Activated effector memory CD4-positive, alpha-beta T cell treated with Interleukin-2 at 50 U/mL for 16 hours (primary cell): ENCODE data around the gene HOXC13.

Experiments used
- DNase-seq: peaks from one replicate; pipeline ENCODE4 v3.0.0-alpha.2; 2020

The HOXC13 gene

DNA sequence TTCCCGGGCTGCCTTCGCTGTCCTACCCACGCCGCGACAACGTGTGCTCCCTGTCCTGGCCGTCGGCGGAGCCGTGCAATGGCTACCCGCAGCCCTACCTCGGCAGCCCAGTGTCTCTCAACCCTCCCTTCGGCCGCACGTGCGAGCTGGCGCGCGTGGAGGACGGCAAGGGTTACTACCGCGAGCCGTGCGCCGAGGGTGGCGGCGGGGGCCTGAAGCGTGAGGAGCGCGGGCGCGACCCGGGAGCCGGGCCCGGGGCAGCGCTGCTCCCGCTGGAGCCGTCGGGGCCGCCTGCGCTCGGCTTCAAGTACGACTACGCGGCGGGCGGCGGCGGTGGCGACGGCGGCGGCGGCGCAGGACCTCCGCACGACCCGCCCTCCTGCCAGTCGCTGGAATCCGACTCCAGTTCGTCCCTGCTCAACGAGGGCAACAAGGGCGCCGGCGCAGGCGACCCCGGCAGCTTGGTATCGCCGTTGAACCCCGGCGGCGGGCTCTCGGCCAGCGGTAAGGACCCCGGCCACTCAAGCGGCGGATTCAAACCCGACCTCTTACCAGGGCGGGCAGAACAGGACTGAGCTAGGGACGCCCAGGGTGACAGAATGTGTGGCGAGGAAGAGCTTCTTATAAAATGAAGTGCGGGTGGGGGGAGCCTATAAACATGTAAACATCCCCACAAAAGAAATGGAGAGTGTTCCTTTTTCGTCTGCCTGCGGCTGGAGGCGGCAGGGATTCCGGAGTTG is 16.6 kb downstream of the HOXC13 start:
- no peak for DNase-seq

DNA sequence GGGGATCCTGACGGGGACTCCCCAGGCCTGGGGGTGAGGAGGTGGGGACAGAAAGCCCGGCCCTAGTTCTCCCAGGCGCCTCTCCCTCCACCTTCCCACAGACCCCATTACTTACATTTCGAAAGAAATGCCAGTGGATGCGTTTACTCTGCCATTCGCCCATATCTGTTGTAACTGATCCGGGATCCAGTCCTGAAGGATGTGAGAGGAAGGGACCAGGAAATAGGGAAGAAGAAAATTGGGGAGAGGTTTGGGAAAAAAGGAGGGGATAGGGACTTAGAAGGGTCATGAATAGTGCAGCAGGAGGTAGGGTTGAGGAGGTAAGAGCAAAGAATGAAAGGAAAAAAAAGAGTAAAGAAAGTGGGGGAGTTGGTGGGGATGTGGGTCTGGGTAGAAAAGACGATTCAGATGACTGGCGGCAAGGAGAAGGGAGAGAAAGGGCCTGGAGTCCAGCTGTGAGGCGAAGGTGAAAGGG is 17.2 kb downstream of the HOXC13 start:
- no peak for DNase-seq

DNA sequence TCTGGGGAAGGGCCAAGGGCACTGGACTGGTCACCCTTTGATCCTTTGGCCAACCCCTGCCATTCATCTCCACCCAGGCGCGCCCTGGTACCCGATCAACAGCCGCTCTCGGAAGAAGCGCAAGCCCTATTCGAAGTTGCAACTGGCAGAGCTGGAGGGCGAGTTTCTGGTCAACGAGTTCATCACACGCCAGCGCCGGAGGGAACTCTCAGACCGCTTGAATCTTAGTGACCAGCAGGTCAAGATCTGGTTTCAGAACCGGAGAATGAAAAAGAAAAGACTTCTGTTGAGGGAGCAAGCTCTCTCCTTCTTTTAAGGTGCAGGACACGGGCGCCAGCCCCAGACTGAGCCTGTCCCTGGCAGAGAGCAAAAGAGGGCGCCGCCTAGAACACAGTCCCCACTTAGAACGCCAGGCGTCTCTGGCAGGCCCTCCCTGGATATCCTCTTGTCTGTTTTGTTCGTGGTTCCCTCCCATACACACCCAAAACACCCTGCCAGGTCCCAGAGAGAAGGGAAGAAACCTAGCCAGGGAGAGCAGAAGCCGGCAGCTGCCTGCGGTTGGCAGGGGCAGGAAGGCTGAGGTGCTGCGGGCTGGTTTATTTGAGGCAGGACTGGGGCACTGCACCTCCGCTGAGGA is 17.7 kb downstream of the HOXC13 start:
- no peak for DNase-seq

DNA sequence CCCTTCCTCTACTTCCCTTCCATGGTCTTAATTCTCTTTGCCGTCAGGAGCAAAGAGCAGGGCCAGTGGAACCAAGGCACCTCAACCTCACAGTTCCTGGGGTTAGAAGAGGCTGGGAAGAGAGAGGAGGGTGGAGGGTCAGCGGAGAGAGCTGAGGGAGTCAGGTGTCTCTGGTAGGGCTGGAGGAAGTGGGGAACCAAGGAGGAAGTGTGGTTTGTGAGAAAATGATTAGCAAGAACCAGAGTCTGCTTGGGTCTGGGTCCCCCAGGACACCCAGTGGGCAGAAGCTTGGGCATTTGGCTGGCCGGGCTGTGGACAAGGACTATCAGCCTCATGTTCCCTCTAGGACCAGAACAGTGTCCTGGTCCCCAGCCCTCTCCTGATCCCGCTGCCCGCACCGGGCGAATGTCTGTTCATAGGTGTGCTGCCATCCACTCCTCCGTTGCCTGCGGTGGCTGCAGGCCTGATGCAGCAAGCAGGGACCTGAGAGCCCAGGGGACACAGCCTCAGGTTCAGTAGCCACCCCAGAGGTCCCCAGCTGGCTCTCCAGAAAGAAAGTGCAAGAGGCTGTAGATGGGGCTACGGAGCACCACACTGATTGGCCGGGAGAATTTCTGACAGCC is 18.4 kb downstream of the HOXC13 start:
- no peak for DNase-seq

- no peak for DNase-seq
Observed at GRCh38 chr12:53958128-53958527, 19.5 kb downstream of the HOXC13 start.

DNA sequence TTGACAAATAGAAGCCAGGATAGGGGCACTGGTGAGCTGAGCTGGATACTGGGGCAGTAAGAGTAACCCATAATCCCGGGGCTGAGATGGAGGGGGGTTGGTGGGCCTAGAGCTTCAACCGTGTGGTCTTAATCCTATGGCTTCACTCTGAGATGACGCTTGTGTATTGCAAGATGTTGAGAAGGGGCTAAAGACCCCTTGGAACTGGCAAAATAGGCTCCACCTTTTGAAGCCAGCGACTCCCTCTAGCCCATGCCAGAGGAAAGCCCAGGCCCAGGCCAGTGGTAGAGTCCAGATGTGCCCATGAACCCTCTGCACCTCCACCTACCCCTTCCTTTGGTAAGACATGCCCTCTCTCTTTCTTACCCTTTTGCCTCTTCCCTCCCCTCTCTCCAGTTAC is 20.7 kb downstream of the HOXC13 start:
- DNase-seq: no peak

DNA sequence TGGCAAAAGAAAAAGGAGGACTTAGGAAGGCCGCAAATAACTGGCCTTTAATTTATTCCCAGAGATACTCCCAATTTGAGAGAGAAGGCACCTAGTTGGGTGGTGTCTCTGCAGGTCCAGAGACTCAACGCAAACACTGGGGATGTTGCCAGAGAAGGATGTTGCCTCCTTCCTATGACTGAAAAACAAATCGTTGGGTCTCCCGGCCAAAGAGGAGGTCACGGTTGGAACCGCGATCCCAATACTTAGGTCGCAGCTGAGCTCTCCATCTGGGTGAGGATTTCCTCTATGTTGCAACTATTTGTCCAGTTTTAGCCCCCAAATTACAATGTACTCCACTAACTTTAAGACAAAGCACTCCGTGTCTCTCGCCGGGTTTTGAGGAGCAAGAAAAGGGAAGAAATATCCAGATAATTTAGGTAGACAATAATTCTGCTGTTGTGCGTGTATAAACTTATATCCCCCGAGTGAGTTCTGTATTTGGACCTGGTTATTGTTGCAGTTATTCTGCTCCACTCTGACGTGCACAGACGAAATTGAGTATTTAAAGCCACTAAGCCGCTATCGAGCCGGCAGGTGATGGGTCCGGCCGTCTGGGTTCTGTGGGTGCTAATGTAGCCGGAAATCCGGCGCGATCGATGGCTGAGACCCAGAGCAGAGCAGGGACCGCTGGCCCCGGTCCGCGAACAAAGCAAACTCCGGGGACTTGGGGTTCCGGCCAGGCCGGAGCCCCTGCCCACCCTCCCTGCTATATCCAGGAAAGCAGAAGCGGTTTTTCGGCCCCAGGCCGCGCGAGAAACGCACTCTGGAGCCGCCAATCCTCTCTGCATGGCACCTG is 21.8 kb downstream of the HOXC13 start:
- no peak for DNase-seq

- DNase-seq: no peak
Observed at GRCh38 chr12:53961025-53961761, 22.6 kb downstream of the HOXC13 start.

- no peak for DNase-seq
Observed at GRCh38 chr12:53963005-53963404, 24.4 kb downstream of the HOXC13 start.

DNA sequence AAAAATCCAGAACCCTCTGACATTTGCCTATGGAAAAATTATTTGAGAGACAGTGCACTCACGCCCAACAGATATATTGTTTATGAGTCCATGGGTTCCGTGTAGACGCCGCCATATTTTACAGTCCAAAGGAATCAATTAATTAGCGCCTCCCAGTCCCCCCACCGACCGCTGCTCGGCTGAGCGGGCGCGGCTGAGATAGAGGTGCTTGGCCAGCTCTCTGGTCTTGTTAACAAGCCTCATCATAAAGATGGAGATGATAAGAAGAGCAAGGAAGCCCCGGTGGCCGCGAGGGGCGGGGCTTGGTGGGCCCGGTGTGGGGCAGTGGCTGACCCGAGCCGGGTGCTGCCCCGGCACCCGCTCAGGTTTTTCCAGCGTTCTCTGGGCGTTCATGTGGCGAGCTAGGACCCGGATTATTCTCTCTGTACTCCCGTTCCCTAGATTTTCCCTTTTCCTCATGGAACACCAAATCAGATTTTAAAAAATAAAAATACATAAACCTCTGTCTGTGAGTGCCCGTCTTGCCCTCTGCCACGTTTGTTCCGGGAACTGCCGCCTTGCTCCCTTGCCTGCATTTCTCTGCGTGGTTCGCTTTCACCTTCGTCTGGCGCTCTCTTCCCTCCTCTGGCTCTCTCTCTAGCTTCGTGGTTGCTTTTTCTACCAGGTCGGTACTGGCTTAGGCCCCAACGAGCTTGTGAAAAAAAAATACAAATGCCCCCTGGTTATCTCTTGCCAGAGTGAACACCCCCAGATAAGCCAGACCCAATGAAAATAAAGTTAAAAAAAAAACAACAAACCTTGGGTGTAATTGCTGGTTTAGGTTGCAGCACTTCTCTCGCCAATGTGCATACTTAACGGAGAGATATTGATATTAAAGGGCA is 25.0 kb downstream of the HOXC13 start:
- no peak for DNase-seq

DNA sequence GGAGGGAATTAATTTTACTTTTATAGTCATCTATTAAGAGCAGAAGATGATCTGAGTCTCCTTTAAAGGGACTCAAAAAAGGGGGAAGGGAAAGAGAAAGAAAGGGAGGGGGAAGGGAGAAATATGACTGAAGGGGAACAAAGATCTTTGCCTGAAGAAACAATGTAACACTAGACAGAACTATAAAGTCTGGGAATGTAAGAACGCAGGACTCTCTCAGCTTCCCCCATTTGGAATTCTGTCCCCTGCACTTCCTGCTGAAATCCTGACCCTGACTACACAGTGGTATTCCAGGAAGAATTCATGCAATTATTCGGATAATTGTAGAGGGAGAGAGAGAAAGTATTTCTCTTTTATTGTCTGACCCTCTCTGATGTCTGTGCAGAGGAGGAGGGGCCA is 25.7 kb downstream of the HOXC13 start:
- no peak for DNase-seq

- no peak for DNase-seq
Observed at GRCh38 chr12:53965281-53966084, 26.9 kb downstream of the HOXC13 start.

DNA sequence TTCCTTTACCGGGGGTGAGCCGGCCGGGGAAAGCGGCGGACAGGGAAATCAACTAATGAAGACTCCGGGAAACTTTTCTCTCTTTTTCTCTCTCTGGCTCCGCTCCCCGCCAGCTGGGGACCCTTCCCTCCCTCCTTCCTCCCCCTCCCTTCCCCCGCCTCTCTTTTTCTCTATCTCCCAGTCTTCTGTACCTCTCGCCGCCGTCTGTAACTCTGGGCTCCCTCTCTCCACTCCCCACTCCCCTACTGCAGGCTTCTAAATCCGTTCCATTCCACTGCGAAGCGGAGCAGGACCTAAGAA is 27.4 kb downstream of the HOXC13 start:
- no peak for DNase-seq

- DNase-seq: no peak
Observed at GRCh38 chr12:53966385-53967133, 27.9 kb downstream of the HOXC13 start.

DNA sequence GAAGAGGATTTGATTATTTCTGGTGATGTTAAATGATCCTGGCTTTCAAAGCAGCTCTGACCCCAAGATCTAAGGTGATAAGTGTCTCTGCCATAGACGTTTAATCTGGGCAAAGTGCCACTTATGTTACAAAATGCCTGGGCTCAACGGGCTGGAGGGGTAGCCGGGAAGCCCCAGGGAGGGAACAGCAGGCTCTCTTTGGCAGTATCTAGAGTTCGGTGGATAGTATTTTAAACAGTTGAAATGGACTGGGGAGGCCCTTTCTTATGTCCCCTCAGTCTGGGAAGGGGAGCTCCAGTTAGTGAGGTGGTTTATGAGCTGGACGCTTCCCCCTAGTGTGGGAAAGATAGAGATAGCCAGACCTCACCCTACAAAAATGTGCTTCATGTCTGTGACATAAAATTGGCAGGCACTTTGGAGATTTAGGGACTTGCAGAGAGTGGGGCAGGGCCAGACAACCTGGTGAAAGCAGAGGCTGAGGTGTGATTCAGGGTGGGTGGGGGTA is 28.8 kb downstream of the HOXC13 start:
- no peak for DNase-seq

DNA sequence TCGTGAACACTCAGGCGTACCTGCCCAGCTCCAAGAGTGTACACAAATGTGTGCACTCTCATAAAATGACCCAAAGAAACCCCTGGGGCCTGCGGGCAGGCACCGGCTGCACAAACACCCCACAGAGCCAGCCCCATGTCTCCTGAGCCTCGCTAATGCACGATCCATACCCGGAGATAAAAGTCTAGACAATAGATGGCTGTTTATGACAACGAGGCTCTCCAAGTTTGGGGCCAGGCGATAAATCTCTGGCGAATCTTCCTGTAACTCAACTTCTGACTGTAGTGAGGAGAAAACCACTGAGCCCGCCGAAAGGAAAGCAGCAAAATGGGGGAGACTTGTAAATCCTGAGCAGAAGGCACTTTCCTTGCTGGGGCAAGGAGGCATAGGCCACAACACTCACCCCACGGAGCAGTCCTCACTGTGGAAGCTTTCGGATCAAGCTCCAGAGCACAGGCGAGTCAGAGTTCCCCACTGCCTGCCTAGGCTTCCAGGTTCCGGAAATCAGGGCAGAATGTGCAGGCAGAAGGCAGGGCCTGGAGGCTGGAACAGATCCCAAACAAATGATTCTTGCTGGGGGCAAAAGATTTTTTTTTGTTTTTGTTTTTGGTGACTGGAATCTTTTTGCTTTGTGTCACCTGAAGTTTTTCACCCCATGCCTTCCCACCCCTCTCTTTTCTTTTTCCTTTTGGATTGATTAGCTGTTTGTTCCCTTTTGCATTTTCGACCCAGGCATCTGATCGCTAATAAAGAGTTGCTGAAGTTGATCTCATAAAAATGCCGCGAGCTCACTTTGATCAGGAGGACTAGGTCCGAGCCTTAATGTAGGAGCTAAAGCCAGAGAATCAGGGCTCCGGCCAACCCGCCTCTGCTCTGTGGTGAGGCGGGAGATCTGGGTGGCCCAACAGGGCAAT is 29.8 kb downstream of the HOXC13 start:
- no peak for DNase-seq

DNA sequence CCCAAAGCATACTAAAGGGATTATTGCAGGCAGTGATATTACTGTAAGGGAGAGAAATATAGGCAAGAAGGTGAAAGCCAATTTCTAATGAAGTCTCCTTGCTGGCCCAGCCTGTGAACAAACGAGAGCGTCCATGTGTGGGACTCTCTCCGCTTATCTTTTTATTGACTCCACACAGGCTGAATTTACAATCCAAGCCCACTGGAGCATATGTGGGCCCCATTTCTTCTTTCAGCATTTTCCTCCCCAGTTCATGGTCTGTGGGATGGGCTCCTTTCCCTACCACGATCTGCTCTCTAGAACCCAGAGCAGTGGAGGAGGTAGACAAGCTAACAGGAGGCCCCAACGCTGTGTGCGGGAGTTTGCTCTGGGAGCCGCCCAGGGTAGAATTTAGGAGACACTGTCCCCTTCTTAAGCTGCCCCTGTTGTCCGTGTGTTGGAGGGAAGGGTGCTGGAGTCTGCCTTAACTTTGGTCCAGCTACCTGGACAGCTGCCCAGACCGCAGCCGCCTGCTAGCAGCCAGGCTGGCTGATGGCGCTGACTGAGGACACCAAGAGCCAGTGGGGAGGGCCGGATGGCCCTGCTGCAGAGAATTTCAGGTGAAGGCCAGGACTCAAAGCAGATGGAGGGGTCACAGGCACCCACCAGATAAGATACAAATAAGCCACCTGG is 31.1 kb downstream of the HOXC13 start:
- no peak for DNase-seq

DNA sequence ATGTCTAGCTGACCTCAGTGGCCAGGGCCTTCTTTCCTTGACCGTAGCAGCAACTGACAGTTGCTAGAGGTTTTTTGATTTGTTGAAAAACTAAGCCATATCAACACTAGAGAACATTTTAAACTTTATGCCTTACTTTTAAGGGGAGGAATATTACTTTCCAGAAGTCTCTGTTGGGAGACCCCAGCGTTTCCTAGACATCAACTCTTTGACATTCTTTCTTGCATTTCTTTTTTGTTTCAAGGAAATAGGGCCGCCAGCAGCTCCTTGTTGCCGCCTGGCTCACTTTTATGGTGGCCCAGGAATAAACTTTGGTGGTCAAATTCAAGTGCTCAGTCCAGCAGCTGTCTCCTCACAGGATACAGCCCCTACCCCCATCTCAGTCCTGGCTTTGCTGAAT is 31.8 kb downstream of the HOXC13 start:
- no peak for DNase-seq
